H7 (cell line): Measurements from ENCODE around the gene FREM1. TPM values are rescaled to one million over a fixed set of nuclear protein-coding genes. Genes with fewer than 3 reads are reported as not detected.

Experiments used
- DNase-seq: peaks from one replicate; pipeline ENCODE4 v3.0.0; 2012
- H3K27me3 ChIP-seq: 2 replicates; pipeline ENCODE4 v1.6.0; 2011; ENCODE audit warnings: mild to moderate bottlenecking, low read length; ENCODE audit not compliant: control insufficient read depth, insufficient read depth
- H3K36me3 ChIP-seq: replicated peaks from 2 replicates; pipeline ENCODE4 v1.5.1; 2011; ENCODE audit warnings: low read length; ENCODE audit not compliant: control insufficient read depth, insufficient read depth
- H3K4me3 ChIP-seq: 2 replicates; pipeline ENCODE4 v1.5.1; 2011; ENCODE audit warnings: low read depth, mild to moderate bottlenecking, control low read depth, low read length, moderate library complexity; ENCODE audit not compliant: insufficient read depth
- total RNA-seq: library from RNA; depleted of rRNA; stranded (reverse); fragments of >200 nt; shearing (Covaris generic); gene quantifications from 2 replicates; pipeline ENCODE4 v1.2.3, GENCODE V29; 2014

FREM1 gene
- total RNA-seq, 1 experiment from 2014 or later: 4.8 TPM

DNA sequence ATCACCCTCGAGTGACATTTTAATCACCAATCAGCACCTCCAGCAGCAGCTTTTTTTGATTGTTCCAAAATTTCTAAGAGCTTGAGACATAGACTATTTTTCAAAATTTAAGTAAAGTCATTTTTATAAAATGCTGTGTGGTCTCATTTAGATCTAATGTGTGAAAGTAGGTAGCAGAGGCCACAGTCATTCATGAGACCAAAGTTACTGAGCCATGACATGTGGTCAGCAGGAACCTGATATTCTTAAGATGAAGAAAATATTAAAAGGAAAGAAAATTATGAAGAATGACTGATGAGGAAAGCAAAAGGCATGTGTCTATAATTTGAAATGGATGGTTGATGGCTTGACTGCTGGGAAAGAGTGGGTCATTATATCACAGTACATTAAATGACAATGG lies 7.2 kb downstream of the FREM1 start:
- Histone ChIP-seq H3K4me3 (no peak overlapping the region), H3K36me3 (no peaks in the 10 kb centered on the region), H3K27me3 (no peaks in the 10 kb centered on the region)
- DNase-seq: no peak

DNA sequence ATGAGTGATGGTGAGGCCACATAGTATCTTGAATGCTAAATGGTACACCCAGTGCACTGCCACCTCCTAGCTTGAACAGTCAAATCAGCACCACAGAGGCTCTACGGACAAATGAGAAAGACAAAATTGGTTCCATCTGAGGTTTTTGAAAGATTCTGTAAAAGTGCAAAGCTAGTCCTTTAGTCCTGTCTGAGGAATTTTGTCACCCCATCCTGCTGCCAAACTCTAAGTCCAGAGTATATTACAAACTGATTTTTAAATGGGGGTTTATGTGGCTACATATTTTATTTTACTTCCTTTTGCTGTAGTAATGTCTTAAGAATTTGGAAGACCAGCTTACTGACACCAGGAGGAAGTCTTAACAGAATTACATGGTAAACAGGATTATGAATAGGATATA lies 7.7 kb downstream of the FREM1 start:
- Histone ChIP-seq H3K4me3 (no peak overlapping the region), H3K27me3 (no peaks in the 10 kb centered on the region), H3K36me3 (no peaks in the 10 kb centered on the region)
- no peak for DNase-seq

DNA sequence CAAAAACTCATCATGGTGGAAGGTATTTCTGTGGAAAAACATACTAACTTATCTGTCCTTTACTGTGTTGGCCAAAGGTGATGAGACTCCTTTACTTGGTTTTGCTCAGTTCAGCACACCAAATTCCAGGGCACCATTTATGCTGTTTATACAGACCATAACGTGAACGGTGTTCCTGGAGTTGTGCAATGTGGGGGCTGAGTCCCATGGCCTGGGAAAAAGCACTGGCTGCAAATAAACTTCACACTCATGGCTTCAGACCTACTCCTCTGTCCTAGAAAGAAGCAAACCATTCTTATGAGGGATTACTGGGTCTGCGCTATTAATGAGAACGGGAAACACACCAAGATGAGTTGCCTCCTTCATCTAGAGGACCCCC lies 10.4 kb downstream of the FREM1 start:
- Histone ChIP-seq H3K27me3 (no peaks in the 10 kb centered on the region), H3K4me3 (no peak overlapping the region), H3K36me3 (no peaks in the 10 kb centered on the region)
- DNase-seq: no peak

DNA sequence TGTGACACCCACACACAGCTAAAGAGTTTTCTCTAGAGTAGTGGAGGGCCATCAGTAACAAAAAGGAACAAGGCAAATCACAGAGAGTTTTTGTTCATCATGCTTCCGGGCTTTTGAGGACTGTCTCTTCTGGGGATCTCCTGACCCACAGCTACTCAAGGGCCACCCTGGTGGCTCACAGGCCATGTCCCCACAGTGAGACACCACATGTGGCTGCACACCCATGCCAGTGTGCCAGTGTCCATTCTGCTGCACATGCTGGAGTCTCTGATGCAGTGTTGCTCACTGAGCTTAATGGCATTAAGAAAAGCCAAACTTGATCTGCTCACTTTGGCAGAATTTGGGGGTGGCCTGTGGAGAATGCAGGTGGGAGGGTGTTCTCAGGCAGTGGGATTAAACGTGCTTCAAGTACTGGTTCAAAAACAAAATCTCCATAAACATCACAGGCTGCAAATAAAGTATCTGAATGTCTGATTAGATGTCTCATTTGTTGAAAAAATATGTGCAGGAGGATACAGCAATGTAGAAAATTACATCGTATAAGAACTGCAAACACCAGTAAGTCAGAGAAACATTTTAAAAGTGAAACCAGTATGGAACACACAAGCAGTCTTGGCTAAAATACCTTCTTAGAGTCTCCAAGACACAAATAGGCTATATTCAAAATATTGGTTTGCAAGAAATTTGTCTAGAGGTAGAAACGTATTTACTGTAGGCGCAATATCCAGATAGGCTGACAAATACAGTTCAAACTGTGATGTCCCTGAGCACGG lies 11.0 kb downstream of the FREM1 start:
- no peaks in the 10 kb centered on the region for H3K36me3 ChIP-seq
- no peak for DNase-seq
- no peaks in the 10 kb centered on the region for H3K27me3 ChIP-seq
- H3K4me3 ChIP-seq: no peak overlapping the region

DNA sequence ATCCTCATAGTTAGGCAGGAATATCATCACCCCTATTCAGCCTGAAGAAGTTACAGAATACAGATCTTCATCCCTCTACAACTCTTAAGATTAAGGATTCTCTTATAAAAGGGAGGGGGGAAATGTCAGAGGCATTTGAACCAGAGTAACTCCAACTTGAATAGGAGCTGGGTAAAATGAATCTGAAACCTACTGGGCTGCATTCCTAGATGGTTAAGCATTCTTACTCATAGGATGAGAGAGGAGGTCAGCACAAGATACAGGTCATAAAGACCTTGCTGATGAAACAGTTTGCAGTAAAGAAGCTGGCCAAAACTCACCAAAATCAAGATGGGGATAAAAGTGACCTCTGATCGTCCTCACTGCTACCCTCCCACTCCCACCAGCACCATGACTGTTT lies 14.4 kb downstream of the FREM1 start:
- DNase-seq: no peak
- Histone ChIP-seq H3K36me3 (no peaks in the 10 kb centered on the region), H3K4me3 (no peak overlapping the region), H3K27me3 (no peaks in the 10 kb centered on the region)

DNA sequence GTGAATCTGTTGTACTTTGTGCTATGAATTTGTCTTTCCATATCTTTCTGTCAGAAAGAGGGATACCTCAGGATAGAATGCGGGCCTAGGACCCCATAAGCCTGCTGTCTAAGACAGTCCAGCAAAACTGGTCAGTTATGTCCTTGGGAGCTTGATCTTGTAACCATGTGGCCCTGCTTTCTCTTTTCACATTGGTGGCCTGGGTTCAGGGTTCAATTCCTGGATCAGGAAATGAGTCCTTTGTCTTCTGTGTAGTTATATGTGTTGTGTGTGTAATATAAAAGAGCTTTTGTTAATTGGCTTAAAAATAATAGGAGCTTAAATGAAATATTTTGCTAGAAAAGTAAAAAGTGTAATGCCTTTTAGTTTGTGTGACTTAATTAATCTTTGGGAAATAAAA lies 16.9 kb downstream of the FREM1 start:
- no peaks in the 10 kb centered on the region for H3K27me3 ChIP-seq
- H3K4me3 ChIP-seq: no peak overlapping the region
- H3K36me3 ChIP-seq: no peaks in the 10 kb centered on the region
- no peak for DNase-seq

DNA sequence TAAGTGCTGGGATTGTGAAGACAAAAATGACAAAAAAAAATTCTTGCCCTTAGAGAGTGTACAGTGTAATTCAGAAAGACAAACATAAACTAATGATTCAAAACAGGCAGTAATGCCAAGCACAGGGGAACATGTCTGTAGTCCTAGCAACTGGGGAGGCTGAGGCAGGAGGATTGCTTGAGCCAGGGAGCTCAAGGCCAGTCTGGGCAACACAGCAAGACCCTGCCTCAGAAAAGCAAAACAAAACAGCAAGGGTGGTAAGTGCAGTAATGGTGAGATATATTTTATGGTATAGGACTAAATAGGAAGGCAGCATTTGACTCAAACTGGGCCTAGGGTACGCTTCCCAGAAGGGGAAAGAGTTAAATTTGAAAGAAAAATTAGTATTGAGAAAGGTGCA lies 18.9 kb downstream of the FREM1 start:
- Histone ChIP-seq H3K4me3 (no peak overlapping the region), H3K27me3 (no peaks in the 10 kb centered on the region), H3K36me3 (no peaks in the 10 kb centered on the region)
- DNase-seq: no peak

DNA sequence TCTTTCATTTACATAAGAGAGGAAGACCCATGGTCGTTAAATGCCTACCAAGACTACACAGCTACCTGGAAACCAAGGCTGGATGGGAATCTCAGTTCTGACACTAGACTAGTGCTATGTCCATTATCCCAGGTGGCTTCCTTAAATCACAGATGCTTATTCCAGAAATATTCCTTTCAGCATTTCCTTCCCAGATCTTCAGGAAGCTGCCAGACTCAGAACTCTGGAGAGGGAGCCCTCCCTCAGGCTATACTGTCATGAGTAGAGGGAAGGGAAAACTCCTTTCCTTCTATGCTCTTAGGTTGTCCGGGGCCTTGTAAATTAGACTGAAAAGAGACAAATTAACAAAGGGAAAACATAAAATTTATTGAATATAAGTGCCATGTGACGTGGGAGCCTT lies 20.8 kb downstream of the FREM1 start:
- DNase-seq: no peak
- Histone ChIP-seq H3K4me3 (no peak overlapping the region), H3K27me3 (no peaks in the 10 kb centered on the region), H3K36me3 (no peaks in the 10 kb centered on the region)

DNA sequence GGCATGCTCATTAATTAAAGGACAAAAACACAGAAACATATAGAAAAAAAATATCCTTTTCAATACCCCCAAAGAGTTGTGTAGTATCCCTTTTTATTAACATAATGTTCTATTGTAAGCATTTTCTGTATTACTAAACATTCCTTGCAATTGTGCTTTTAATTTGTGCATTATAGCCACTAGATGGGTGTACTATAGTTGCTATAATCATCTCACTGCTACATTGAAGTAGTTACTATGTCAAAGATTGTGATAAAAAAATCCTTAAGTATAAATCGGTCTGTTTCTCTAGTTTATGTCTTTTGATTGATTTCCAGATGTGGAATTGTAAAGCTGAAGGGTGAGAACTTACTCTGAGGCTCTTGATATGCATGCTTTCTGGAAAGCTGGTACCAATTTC lies 21.4 kb downstream of the FREM1 start:
- Histone ChIP-seq H3K36me3 (no peaks in the 10 kb centered on the region), H3K4me3 (no peak overlapping the region), H3K27me3 (no peaks in the 10 kb centered on the region)
- DNase-seq: no peak

DNA sequence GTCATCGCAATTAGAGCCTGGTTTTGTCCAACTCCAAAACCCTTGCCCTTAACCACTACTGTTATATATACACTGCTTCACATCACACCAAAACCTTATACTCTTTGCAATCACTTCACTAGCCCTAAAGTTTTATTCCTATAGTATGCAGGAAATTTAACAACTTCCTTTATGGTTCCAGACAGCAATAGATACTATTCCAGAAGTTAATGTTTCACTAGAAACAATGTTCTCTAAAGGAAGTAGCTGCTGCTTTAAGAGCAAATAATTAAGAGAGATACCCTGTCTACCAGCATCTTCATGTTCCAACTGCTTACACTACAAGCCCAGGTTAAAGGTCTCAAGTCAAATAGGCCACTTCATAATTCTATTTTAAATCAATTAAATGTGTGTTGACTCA lies 22.0 kb downstream of the FREM1 start:
- Histone ChIP-seq H3K36me3 (no peaks in the 10 kb centered on the region), H3K27me3 (no peaks in the 10 kb centered on the region), H3K4me3 (no peak overlapping the region)
- no peak for DNase-seq

DNA sequence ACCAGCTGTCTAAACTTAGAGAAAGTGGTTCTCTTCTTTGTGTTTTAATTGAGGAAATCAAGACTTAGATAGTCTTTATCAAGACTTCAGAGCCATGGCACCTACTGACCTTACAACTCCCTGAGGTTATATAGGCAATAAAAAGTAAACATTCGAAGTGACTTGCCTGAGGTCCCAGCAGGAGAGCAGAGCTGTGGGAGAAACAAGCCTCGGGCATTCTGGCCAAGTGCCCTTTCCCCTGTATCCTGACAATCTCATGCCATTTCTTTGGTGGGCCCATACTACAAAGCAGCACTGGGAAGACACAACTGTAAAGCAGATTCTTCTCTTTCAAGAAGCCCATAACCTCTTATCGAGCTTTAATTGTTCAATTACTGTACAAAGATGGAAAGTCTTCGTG lies 23.1 kb downstream of the FREM1 start:
- no peaks in the 10 kb centered on the region for H3K27me3 ChIP-seq
- H3K36me3 ChIP-seq: no peaks in the 10 kb centered on the region
- no peak for DNase-seq
- H3K4me3 ChIP-seq: no peak overlapping the region

DNA sequence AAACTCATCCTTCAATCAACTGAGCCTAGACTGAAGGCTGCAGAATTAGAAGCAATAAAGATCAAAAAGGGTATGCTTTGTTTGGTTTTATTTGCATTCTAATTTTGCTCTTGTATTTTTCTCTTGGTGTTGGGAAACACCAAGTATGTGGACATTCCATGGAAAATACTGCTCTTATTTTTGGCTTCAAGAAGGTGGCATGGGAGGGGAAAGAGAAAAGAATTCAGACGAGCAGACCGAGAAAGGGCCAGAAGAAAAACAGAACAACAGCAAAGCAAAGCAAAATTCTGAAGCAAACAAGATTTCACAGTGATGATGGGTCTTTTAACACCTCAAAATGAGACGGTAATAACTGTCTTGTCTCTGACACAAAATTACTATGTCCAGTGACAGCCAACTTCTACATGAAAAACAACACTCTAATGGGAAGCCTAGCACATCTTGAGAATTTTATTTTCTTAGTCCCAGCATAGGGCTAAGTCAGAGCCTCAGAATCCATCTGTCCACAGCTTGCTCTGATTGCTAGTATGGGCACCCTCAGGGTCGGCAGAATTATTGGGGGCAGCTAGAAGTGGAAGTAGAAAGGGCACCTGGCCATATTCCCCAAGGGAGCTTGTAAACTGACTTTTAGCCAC lies 26.8 kb downstream of the FREM1 start:
- no peak overlapping the region for H3K4me3 ChIP-seq
- H3K27me3 ChIP-seq: no peaks in the 10 kb centered on the region
- H3K36me3 ChIP-seq: no peaks in the 10 kb centered on the region
- no peak for DNase-seq

DNA sequence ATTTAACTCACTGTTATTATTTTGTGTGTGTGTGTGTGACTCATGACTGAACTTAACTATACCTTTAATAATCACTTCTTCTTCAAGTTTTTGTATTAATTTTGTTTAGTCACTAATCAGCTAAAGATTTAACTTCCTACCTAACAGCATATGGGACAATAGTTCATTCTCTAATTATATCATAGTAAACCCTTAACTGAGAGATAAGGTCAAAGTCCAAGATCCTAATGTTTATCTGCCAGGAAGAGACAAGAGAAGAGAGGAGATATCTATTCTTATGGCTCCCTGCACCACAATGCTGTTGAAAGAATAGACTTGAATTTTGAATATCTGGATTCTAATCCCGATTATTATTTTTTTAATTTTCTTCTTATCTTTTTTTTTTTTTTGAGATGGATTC lies 28.1 kb downstream of the FREM1 start:
- Histone ChIP-seq H3K4me3 (no peak overlapping the region), H3K36me3 (no peaks in the 10 kb centered on the region), H3K27me3 (no peaks in the 10 kb centered on the region)
- no peak for DNase-seq

DNA sequence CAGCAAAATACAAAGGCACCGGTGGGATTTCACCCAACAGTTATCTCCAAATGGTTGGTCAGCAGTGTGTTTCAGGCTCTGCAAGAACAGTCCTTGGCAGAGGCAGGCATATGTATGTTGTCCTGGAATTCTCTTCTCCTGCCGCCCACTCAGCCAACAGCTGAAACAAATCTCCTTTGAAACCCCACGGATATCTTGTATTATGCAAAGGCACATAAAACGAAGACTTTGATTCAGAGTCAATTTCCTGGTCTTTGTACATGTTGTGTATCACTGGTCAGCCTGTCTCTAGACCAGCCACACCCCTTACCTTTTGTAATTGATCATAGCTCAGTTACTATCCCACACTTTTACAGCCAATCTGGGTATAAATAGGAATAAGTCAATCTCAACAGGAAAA lies 29.2 kb downstream of the FREM1 start:
- H3K4me3 ChIP-seq: no peak overlapping the region
- H3K36me3 ChIP-seq: no peaks in the 10 kb centered on the region
- DNase-seq: no peak
- no peaks in the 10 kb centered on the region for H3K27me3 ChIP-seq

DNA sequence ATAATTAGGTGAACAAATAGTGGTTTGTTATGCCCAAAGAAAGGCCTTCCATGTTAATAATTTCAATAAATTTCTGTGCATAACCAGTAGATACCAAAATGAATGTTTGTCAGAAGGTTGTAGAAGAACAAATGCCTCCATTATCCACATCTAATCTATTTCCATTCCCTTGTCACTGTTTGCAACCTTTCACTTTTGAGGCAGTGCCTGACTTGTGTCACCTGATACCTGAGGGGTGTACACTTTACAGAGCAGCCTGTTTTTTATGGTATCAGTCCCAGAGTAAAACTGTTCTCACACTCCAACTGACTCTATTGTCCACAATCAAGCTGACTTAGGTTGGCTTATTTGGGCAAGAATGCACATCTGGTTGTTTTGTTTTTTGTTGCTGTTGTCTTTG lies 40.1 kb downstream of the FREM1 start:
- DNase-seq: no peak
- Histone ChIP-seq H3K27me3 (no peaks in the 10 kb centered on the region), H3K4me3 (no peak overlapping the region), H3K36me3 (no peaks in the 10 kb centered on the region)

DNA sequence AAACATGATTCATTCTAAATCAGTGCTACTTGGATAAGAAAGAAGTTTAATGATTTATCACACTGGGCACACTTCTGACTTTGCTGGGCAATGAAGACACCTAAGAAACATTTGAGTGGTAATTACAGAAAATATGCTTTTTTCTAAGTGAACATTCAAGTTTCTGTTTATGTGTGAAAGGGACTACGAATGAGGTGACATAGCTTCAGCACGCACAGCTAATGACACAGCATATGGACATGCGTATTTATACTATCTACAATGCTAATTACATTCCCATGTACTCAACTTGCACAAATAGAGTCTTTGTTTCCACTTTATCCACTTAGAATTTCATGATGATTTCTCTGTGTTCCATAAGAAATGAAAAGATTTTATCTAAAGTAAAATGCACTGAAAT lies 40.6 kb downstream of the FREM1 start:
- Histone ChIP-seq H3K4me3 (no peak overlapping the region), H3K27me3 (no peaks in the 10 kb centered on the region), H3K36me3 (no peaks in the 10 kb centered on the region)
- no peak for DNase-seq
